Measurements from ENCODE around the gene MICA. TPM values are rescaled to one million over a fixed set of nuclear protein-coding genes. Genes with fewer than 3 reads are reported as not detected.

The MICA gene
- total RNA-seq, 1 experiment from 2014 or later, result 41.2 TPM

DNA sequence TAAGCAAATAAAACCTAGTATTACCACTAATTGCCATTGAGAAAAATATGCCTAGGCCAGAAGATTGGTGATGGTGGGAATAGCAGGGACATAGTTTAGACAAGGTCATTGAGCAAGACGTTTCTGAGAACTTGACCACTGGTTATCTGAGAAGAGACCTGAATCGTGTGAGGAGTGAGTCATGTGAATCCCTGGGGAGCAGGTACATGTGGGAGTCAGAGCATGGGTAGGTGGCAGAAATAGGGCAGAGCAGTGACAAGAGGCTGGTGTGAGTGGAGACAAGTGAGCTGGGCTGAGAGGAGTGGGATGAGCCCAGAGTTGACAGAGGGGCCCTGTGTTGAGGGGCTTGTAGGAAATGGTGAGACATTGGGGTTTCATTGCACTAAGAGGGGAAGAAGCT, 16.4 kb downstream of the MICA start:
- Histone ChIP-seq H3K9me3 (ENCODE audit: low read depth, low read length, poor library complexity, severe bottlenecking) (no peaks in the 10 kb centered on the region), H3K4me1 (ENCODE audit: insufficient read depth, low read length, poor library complexity, severe bottlenecking) (no peaks in the 10 kb centered on the region), H3K27me3 (replicated peaks; ENCODE audit: insufficient read depth, low read depth, low read length, poor library complexity) (no peaks in the 10 kb centered on the region), H3K36me3 (ENCODE audit: insufficient read depth, low read length, poor library complexity, severe bottlenecking) (peaks cover 6% of the 10 kb centered on the region), H3K4me3 (ENCODE audit: low read depth, low read length, poor library complexity, severe bottlenecking) (no peak overlapping the region), H3K27ac (ENCODE audit: low read depth, low read length, poor library complexity, severe bottlenecking) (no peak overlapping the region)
- TF ChIP-seq, protein P1, sequence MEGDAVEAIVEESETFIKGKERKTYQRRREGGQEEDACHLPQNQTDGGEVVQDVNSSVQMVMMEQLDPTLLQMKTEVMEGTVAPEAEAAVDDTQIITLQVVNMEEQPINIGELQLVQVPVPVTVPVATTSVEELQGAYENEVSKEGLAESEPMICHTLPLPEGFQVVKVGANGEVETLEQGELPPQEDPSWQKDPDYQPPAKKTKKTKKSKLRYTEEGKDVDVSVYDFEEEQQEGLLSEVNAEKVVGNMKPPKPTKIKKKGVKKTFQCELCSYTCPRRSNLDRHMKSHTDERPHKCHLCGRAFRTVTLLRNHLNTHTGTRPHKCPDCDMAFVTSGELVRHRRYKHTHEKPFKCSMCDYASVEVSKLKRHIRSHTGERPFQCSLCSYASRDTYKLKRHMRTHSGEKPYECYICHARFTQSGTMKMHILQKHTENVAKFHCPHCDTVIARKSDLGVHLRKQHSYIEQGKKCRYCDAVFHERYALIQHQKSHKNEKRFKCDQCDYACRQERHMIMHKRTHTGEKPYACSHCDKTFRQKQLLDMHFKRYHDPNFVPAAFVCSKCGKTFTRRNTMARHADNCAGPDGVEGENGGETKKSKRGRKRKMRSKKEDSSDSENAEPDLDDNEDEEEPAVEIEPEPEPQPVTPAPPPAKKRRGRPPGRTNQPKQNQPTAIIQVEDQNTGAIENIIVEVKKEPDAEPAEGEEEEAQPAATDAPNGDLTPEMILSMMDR (conservative IDR thresholded peaks at IDR 0.05; ENCODE audit: low read depth, low read length), result no peak
- intact Hi-C loops (cut with micrococcal nuclease; ENCODE audit: unreplicated experiment), result no loop called here
- CTCF ChIA-PET, result no interaction called here
- no TSS peak for BruUV-seq (replicated peaks)
- POLR2A ChIA-PET (ENCODE audit: low non-redundant PET), result no interaction called here
- no peak for DNase-seq (ENCODE audit: low spot score)

DNA sequence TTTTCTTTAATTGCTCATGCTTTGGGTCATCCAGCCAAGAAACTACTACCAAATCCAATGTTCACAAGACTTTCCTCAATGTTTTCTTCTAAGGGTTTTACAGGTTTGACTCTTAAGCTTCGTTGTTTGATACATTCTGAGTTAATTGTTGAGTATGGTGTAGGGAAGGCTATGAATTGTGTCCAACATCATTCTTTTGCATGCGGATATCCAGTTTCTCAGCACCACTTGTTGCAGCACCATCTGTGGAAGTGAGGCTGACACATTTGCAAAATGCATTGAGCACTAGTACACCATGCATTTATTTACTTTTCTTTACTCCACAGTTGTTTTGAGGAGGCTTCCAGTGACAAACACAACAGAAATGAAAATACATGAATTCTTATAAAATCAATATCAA, 17.2 kb downstream of the MICA start:
- TF ChIP-seq, protein P1 (conservative IDR thresholded peaks at IDR 0.05; ENCODE audit: low read depth, low read length), result no peak
- no peak for TF ChIP-seq EZH2 (IDR thresholded peaks at IDR 0.05; ENCODE audit: borderline replicate concordance, low read depth, low read length, poor library complexity, severe bottlenecking)
- Histone ChIP-seq H3K9me3 (ENCODE audit: low read depth, low read length, poor library complexity, severe bottlenecking) (no peaks in the 10 kb centered on the region), H3K27ac (ENCODE audit: low read depth, low read length, poor library complexity, severe bottlenecking) (no peak overlapping the region), H3K36me3 (ENCODE audit: insufficient read depth, low read length, poor library complexity, severe bottlenecking) (peaks cover 2% of the 10 kb centered on the region), H3K4me1 (ENCODE audit: insufficient read depth, low read length, poor library complexity, severe bottlenecking) (no peaks in the 10 kb centered on the region), H3K27me3 (replicated peaks; ENCODE audit: insufficient read depth, low read depth, low read length, poor library complexity) (no peaks in the 10 kb centered on the region), H3K4me3 (ENCODE audit: low read depth, low read length, poor library complexity, severe bottlenecking) (no peak overlapping the region)
- POLR2A ChIA-PET (ENCODE audit: low non-redundant PET), result no interaction called here
- CTCF ChIA-PET, result interaction anchor here (0.6 kb wide), 1 partner anchor 21 kb away, joined by 3 read pairs; no protein-coding TSS in a partner anchor
- intact Hi-C loops (cut with micrococcal nuclease; ENCODE audit: unreplicated experiment), result no loop called here
- DNase-seq (ENCODE audit: low spot score), result no peak
- no TSS peak for BruUV-seq (replicated peaks)

DNA sequence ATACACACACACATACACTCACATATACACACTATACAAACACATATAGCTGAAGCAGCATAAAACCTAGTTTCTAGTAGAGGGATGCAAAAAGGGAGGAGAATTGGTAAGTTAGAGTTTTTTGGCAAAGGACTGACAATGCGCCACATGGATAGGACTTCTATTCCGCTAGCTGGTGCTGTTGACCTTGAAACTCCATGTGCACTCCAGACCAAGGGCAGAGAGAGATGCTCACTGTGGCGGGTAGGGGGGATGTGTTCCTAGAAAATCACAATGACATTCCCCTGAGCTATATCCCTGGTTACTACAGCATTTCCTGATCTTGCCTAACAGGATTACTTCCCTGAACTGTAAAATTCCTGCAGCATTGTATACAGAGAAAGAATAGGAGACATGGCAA, 19.2 kb downstream of the MICA start:
- no peak overlapping the region for H3K27ac ChIP-seq (ENCODE audit: low read depth, low read length, poor library complexity, severe bottlenecking)
- intact Hi-C loops (cut with micrococcal nuclease; ENCODE audit: unreplicated experiment), result no loop called here
- H3K36me3 ChIP-seq (ENCODE audit: insufficient read depth, low read length, poor library complexity, severe bottlenecking), result no peaks in the 10 kb centered on the region
- no peak overlapping the region for H3K4me3 ChIP-seq (ENCODE audit: low read depth, low read length, poor library complexity, severe bottlenecking)
- no peak for DNase-seq (ENCODE audit: low spot score)
- CTCF ChIA-PET, result no interaction called here
- TF ChIP-seq EZH2 (IDR thresholded peaks at IDR 0.05; ENCODE audit: borderline replicate concordance, low read depth, low read length, poor library complexity, severe bottlenecking), result no peak
- TF ChIP-seq, protein P1 (conservative IDR thresholded peaks at IDR 0.05; ENCODE audit: low read depth, low read length), result no peak
- no peaks in the 10 kb centered on the region for H3K27me3 ChIP-seq (replicated peaks; ENCODE audit: insufficient read depth, low read depth, low read length, poor library complexity)
- no peaks in the 10 kb centered on the region for H3K4me1 ChIP-seq (ENCODE audit: insufficient read depth, low read length, poor library complexity, severe bottlenecking)
- H3K9me3 ChIP-seq (ENCODE audit: low read depth, low read length, poor library complexity, severe bottlenecking), result no peaks in the 10 kb centered on the region
- no TSS peak for BruUV-seq (replicated peaks)
- POLR2A ChIA-PET (ENCODE audit: low non-redundant PET), result interaction anchor here (0.8 kb wide), 1 partner anchor 20 kb away, joined by 3 read pairs; no protein-coding TSS in a partner anchor

All from A673 (cell line).